SW 1271 (cell line): Measurements from ENCODE around the gene SPATA25.
"Not testable (repeated sequence)": the region's sequence is repeated elsewhere in the genome, so short reads cannot be mapped to it uniquely, and the experiment has no call there.

Experiments used
- DNase-seq, 2 experiments: peaks; one replicate each; lab custom pipeline; 2025; lab: John Stamatoyannopoulos, UW

SPATA25 gene

GRCh38 chr20:45887346-45887715 lies at the start of gene SPATA25:
TSS of gene SPATA25 (minus strand) at chr20:45887622. CDS start at chr20:45887590, 32 bp downstream.
- DNase-seq = no peak

- DNase-seq = no peak
Observed at GRCh38 chr20:45935416-45936046, 48.1 kb upstream of the SPATA25 start.

- DNase-seq = peak; percentile 78 to 96
Observed at GRCh38 chr20:45934586-45935415, 47.4 kb upstream of the SPATA25 start, which contains the start of gene PCIF1. TSS of gene PCIF1 (plus strand) at chr20:45934683. CDS start at chr20:45939000, 4,317 bp downstream.

GRCh38 chr20:45934046-45934585 lies 46.7 kb upstream of the SPATA25 start:
- DNase-seq = peak; percentile 48 to 73

GRCh38 chr20:45933266-45934045 lies 46.0 kb upstream of the SPATA25 start:
- DNase-seq = peak; percentile 68 to 85

GRCh38 chr20:45931680-45932079 lies 44.3 kb upstream of the SPATA25 start:
- DNase-seq = not testable (repeated sequence)

- DNase-seq = no peak
Observed at GRCh38 chr20:45927071-45927878, 39.9 kb upstream of the SPATA25 start.

GRCh38 chr20:45926731-45927070 lies 39.3 kb upstream of the SPATA25 start:
- no peak for DNase-seq

GRCh38 chr20:45925821-45926506 lies 38.5 kb upstream of the SPATA25 start:
- DNase-seq = no peak

GRCh38 chr20:45924391-45925261 lies 37.2 kb upstream of the SPATA25 start:
- no peak for DNase-seq

- DNase-seq = no peak
Observed at GRCh38 chr20:45921337-45922189, 34.1 kb upstream of the SPATA25 start.

- DNase-seq = no peak
Observed at GRCh38 chr20:45920462-45921336, 33.3 kb upstream of the SPATA25 start.

- no peak for DNase-seq
Observed at GRCh38 chr20:45919542-45920399, 32.3 kb upstream of the SPATA25 start.

- DNase-seq = no peak
Observed at GRCh38 chr20:45918779-45919537, 31.5 kb upstream of the SPATA25 start.

- DNase-seq = no peak
Observed at GRCh38 chr20:45918182-45918737, 30.8 kb upstream of the SPATA25 start.

GRCh38 chr20:45917790-45918141 lies 30.3 kb upstream of the SPATA25 start:
- no peak for DNase-seq
